Left hindlimb (tissue), 1 donor: Measurements from ENCODE around the gene CEP192.

ENCODE experiments used
- DNase-seq: peaks from one replicate; pipeline ENCODE4 v3.0.0-alpha.2; 2018

Gene CEP192

DNA sequence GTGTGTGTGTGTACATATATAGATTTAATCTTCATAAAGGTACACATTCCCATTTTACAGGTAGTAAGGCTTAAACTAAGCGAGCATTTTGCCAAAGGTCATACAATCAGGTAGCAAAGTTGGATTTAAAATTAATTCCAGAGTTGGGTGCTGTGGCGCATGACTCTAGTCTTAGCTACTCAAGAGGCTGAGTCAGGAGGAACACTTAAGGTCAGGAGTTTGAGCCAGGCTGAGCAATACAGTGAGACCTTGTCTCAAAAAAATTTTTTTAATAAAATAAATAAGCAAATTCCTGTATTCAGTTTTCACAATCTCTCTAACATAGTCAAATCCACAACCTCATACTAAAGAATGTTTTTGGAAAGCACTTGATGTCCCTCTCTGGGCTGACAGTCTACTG is 115.9 kb downstream of the CEP192 start:
- no peak for DNase-seq

DNA sequence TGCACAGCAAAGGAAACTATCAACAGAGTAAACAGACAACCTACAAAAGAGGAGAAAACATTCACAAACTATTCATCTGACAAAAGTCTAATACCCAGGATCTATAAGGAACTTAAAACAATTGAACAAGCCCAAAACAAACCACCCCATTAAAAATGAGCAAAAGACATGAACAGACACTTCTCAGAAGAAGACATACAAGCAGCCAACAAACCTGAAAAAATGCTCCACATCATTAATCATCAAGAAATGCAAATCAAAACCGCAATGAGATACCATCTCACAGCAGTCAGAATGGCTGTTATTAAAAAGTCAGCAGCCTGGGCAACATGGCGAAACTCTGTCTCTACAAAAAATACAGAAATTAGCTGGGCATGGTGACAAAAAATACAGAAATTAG is 117.2 kb downstream of the CEP192 start:
- DNase-seq, result no peak

DNA sequence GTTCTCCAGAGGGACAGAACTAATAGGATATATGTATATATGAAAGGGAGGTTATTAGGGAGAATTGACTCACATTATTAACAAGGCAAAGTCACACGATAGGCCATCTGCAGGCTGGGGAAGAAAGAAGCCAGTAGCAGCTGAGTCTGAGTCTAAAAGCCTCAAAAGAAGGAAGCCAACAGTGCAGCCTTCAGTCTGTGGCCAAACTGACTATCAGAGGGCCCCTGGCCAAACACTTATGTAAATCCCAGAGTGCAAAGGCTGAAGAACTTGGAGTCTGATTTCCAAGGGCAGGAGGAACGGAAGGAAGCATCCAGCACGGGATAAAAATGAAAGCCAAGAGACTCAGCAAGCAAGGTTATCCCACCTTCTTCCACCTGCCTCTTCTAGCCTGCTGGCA is 119.4 kb downstream of the CEP192 start:
- no peak for DNase-seq

DNA sequence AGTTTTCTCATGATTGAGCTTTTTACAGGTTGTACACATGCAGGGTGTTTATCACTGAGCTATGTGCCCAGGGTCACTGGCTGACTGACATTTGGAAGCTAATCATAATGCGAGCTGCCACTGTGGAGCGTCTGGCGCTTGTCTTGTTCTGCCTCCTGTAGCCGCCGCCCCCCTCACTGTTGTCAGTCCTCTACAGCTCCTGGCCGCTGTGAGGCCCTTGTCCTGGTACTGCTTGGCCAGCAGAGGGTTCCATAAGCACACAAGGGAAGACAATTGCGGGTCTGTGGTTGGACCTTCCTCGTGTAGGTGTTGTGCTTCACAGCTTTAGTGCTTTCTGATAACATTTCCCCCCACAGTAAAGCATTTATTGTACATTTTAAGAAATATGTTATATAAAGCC is 121.8 kb downstream of the CEP192 start:
- peak; percentile 54 for DNase-seq

DNA sequence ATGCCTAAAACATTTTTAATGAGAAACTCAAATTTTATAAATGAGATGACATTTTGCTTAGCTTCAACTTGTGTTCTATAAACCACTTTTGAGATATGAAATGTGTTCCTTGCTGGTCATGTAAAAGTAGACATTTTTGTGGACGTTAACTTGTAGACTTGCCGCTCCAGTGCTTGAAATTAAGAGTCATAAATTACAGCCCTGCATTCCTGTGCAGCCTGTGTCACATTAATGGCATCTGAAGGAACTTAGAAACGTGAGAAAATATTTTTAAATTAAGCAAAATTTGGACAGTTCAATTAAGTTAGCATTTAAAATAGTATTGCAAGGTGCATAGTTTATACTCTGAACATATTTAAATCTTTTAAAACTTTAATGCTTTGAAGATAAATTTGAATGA is 129.1 kb downstream of the CEP192 start:
- DNase-seq, result no peak

DNA sequence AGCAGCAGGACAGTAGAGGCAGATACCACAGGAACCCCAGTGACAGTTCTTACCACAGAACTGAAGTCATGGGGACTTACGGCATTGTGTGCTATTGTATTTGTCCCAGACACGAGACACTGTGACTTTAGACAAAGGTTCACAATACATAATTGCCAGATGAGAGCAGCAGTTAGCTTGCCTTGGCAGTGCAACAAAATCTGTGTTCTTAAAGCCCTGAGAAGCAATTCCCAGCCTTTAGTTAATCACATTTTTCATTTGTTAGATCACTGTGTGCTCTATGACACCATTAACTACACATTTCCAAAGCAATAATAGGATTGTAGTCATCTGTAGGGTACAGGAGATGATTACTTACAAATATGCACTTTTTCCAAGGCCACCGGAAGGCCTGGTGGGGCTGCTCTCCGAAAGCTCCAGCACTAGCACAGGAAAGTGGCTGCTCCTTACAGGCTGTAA is 129.8 kb downstream of the CEP192 start:
- no peak for DNase-seq

DNA sequence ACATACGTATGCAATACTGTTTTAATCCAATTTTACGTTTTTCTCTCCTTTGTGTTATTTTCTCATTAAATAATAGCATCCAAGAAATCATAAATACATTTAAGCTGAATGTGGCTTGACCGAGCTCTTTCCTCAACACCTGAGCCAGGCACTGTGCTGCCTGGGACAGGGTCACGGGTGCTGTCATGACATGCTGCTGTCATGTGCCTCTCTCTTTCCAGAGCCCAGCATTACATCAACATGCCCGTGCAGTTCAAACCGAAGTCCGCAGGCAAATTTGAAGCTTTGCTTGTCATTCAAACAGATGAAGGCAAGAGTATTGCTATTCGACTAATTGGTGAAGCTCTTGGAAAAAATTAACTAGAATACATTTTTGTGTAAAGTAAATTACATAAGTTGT is 133.2 kb downstream of the CEP192 start:
- DNase-seq, result no peak

DNA sequence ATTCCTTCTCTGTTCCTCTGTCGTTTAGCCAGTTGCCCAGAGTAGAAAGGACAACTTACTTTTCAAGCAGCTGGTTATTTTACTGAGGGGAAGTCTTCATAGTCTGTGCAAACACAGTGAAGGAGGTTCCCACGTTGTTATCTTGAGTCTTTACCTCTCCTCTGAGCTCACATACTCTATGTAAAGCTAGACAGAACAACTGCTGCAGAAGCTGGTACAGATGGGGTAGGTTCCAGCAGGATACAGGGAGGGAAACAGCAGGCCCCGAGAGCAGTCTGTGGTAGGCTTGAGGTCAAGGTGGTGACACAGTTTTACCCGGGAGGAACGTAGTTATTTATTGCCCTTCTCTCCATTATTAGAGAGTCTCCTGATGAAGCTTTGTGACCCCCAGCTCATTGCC is 134.0 kb downstream of the CEP192 start:
- no peak for DNase-seq

DNA sequence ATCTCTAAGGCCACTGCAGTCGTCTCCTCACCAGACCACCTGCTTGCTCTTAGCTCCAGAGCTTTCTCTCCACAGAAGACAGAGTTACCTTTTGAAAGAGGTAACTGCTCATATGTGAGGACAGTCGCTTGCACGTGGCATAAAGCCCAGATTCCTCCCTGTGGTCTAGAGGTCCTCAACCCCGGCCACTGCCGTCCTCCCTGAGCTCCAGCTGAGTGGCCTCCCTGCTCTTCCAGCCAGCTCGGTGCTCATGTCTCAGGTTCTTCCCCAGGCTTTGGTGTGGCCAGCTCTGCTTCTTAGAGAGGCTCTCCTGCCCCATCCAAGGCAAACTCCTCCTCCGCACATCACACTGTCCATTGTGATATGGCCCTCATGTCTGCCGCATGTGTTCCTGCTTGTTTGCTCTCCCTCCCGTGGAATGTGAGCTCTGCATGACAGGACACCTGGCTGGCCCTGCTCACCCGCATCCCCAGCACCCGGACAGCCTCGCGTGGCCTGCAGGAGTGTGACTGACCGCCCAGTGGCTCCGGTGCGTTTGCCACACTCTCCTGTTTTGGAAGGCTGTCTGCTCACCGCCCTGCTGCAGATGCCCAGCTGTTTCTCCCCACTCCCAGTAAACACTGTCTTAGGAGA is 135.9 kb downstream of the CEP192 start:
- no peak for DNase-seq

DNA sequence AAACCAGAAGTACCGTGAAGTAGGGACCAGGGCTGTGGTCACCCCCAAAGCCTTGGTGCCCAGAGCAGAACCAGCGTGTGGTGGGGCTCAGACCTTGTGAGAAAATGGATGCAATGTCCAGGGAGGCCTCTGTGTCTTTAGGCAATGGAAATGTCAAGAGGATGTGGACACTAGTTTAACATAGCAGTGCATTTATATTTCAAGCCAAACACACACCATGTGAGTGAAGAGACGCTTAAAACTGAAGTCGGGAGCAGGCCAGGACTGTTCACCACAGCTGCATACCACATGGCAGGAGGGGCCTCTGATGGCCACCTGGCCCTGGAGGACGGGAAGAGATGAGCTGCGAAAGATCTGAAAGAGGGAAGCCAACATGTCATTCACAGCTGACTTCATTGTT is 140.1 kb downstream of the CEP192 start:
- no peak for DNase-seq

DNA sequence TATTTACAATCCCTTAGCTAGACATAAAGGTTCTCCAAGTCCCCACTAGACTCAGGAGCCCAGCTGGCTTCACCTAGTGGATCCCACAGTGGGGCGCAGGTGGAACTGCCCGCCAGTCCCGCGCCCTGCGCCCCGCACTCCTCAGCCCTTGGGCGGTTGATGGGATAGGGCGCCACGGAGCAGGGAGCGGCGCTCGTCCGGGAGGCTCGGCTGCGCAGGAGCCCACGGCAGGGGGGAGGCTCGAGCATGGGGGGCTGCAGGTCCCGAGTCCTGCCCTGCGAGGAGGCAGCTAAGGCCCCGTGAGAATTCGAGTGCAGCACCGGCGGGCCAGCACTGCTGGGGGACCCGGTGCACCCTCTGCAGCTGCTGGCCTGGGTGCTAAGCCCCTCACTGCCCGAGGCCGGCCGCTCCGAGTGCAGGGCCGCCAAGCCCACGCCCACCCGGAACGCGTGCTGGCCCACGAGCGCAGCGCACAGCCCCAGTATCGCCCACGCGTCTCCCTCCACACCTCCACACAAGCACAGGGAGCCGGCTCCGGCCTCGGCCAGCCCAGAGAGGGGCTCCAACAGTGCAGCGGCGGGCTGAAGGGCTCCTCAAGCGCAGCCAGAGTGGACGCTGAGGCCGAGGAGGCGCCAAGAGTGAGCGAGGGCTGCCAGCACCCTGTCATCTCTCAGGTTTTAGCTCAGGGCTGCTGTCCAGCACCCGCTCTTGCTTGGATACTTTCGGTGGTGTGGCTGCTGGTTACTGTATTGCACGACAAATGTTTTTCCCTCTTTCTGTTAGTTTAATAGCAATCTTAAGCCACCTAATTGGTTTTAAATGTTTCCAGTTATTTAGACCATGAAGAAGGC is 143.6 kb downstream of the CEP192 start:
- no peak for DNase-seq

DNA sequence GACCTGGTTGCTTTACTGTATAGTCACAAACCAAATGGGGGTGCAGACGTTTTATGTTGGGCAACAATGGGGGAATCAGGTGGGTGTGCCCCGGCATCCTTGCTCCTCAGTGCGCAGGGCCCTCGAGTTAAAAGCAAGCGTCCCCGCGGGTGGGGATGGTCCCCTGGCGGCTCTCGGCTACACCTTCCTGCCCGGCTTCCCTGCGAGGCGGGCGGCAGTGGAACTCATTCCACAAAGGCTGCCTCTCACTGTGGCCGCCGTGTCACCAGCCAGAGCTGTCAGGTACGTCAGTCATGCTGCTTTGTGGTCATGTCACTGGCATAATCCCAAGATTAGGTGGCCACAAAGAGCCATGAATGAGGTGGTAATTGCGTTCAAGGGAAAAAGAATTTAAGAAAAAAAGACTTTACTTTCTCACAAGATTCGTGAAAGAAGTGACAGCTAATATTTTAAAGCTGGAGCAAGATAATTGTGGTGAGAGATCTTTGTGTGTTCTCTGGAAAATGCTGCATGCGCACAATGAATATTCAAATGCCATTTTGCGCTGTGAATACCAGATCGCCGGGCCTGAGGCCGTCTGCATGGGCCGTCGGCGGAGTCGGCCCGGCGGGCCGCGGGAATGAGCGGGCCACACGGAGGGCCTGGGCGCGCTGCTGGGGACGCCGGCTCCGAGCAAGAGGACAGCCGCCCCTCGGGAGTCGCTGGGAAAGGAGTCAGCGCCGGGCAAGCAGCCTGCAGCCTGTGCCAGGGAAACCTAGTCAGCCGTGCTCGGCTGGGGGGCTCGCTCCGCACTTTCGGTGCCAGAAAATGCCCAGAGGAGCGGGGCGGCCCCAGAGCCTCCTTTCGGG is 145.1 kb downstream of the CEP192 start:
- peak; percentile 55 for DNase-seq

DNA sequence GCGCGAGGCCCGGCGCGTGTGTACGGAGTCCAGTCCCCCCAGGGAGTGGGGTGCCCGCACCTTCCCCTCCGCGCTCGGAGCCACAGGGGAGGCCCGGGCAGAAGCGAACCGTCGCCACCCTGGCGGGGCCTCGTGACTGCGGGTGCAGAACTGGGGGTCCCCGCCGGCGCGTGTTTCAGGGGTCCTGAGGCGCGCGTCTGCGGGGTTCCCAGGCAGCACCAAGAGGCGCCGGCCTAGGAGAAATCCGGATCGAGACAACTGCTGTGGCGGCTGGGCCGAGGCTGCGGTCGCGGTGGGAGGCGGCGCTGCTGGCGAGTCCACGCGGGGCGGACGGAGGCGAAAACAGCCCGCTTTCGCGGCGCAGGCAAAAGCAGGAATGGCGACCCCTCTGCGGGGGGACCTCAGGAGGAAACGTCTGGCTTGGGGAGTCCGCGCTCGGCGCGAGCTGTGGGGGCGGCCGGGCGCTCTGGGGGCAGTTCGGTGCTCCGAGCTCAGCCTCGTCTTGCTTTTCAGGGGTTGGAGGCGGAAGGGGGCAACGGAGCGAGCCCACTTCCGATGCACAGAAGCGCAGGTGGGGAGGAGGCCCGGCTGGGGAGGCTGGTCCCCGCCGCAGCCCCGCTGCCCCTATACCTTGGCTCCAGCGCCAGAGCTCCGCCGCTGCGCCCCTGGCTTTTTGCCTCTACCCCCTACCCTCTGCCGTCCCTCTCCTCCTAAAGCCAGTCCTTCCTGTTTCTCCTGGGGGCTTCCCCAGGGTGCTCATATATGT is 145.9 kb downstream of the CEP192 start:
- DNase-seq, result peak; percentile 53

DNA sequence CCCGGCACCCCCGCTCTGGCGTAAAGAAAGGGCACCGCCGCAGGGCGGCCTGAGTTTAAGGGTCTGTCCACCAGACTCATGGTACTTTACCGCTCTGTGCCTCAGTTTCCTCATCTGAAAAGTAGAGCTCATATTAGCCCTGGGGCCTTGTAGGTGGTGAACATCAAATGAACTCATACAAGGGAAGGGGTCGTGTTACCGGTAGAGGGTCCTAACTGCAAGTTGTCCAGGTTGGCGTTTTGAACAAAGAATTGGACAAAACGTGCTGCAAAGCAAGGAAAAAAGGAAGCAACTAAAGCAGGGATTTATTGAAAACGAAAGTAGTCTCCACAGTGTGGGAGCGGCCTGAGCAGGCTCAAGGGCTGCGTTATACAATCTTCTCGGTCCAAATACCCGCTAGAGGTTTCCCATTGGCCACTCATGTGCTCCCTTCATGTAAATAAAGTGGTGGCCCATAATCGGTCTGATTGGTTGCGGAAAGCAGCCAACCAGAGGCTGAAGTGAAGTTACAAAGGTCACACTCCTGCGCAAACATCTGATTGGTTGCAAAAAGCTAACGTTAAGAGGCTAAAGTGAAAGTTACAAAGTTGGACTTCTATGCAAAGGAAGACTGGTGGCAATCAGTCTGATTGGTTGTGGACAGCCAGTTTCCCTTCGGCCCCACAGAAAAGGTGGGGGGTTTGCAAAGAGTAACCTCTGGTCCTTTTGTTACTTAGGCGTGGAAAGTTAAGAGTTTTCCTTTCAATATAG is 146.7 kb downstream of the CEP192 start:
- DNase-seq, result peak; percentile 38

DNA sequence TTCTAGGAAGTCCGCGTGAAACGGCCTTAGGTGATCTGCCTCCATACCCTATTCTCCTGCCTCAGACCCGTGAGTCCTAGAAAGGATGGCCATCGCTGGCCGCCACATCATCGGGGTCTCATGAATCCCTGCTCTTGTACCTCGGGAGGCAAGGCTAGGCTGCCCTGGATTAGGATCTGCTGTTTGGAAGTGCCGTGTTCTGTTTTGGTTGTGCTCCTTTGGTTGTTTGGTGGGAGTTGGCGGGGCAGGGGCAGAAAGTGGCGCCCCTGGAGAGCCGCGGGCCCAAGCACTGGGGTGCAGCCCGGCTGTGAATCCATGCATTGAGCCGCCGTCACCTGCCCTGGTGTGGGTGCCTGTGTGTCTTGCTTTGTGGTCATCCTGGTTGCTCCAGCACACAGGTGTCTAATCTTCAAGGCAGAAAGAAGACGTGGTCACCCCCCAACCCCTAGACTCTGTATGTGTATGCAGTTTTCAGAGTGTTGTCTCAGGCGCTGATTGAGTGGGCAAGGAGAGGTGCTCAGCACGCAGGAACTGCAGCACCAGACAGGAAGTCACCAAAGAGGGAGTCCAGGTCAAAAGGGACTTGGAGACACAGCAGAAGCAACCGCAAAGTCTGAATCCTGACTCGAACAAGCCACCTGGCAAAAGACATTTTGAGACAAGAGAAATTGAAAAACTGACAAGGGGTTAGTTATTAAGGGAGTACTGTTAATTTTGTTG is 147.4 kb downstream of the CEP192 start:
- DNase-seq, result no peak

DNA sequence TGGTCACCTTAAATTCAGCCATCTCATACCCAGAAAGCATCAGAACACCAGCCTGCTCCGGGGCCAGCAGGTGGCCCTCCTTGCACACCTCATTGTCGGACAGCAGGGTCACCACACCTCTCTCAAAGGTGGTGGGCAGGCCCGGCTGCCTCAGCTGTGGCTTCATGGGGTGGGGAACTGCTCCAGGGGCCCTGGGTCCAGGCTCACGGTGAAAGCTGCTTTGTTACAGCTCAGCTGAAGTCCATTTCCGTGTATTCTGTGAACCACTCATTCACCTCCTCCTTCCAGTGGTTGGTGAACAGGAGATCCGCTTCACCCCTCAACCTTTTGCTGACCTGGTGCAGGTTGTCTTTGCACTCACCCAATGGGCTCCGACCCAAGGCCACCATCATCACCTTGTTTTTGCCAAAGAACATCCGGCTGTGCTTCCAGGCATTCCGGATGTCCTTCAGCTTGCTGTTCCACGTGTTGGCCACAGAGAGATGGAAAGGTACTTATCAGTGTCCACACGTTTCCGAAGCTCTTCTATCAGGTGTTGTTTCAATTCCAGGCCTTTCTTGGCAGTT is 148.8 kb downstream of the CEP192 start:
- DNase-seq, result peak; percentile 28

DNA sequence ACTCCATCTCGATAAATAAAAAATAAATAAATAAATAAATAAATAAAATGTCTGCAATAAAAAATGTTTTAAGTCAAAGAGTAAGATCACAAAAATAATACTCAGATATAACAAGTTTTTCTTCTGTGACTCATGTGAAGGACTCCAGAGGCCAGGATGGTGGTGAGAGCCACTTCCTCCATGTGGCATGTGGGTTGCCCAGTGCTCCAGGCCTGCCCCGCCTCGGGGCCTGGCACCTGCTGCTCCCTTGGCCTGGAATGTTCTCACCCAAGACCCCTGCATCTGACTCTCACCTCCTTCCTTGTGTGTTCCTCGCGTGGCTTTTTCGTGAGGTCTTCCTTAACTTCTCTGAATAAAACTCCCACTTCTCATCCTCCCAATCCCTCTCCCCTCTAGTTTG is 150.0 kb downstream of the CEP192 start:
- no peak for DNase-seq

DNA sequence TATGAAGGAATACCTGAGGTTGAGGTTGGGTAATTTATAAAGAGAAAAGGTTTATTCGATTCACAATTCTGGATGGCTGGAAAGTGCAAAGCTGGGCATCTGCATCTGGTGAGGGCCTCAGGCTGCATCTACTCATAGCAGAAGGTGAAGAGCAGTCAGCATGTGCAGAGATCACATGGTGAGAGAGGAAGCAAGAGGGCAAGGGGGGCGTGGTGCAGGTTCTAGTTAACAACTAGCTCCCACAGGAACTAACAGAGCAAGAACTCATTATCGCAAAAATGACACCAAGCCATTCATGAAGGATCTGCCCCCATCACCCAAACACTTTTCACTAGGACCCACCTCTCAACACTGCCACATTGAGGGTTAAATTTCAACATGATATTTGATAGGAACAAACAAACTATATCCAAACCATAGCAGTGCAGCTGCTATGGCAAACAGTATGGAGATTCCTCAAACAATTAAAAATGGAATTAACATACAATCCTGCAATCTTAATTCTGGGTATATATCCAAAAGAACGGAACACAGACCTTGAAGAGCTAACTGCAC is 154.6 kb downstream of the CEP192 start:
- DNase-seq, result no peak

DNA sequence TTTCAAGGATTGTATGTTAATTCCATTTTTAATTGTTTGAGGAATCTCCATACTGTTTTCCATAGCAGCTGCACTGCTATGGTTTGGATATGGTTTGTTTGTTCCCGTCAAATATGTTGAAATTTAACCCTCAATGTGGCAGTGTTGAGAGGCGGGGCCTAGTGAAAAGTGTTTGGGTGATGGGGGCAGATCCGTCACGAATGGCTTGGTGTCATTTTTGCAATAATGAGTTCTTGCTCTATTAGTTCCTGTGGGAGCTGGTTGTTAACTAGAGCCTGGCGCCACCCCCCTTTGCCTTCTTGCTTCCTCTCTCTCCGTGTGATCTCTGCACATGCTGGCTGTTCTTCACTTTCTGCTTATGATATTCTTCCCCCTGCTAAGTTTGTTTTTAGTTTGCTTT is 156.0 kb downstream of the CEP192 start:
- no peak for DNase-seq

DNA sequence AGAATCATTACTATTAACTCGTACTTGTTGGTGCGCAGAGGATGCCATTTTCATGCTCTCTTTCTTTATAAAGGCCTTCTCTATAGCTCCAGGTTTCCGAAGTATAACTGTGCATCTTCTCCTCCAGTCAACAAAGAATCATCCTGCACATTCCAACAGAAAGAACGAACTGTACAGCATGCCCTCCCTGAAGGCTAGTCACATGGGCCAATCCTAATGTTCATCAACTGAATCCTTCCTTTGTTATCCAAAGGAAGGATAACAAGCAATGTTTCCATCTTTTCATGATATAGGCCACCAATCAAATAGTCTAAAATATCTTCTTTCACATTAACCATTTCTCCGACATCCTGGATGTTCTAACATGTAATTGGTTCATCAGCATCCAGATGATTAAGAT is 160.5 kb downstream of the CEP192 start:
- no peak for DNase-seq

DNA sequence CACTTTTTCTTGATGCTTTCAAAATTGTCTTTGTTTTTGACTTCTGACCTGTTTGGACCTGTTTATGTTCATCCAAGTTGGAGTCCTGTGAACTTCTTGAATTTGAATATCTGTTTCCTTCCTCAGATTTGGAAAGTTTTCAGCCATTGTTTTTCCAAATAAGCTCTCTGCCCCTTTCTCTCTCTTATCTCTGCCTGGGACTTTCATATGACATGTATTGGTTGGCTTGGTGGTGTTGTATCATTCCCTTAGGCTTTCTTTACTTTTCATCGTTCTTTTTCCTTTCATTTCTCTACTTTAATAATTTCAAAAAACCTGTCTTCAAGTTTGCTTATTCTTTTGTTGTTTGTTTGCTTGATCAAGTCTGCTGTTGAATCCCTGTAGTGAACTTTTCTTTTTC is 167.3 kb downstream of the CEP192 start:
- no peak for DNase-seq
